Measurements from ENCODE around the gene CDK18.

The CDK18 gene

GRCh38 chr1:205579711-205580110, 75.2 kb downstream of the CDK18 start:
- Histone ChIP-seq H3K27ac (replicated peaks) (no peak overlapping the region), H3K27me3 (ENCODE audit: insufficient read depth, poor library complexity, severe bottlenecking) (peaks cover 13% of the 10 kb centered on the region), H3K4me3 (replicated peaks; ENCODE audit: insufficient read depth, low read length) (no peak overlapping the region)
- no peak for DNase-seq (ENCODE audit: low read depth in 1 of 2, low spot score in 1 of 2)
- TF ChIP-seq POLR2AphosphoS5 (IDR thresholded peaks at IDR 0.05; ENCODE audit: low read depth) (no peak), SPI1 (IDR thresholded peaks at IDR 0.05; ENCODE audit: borderline replicate concordance, low read depth) (no peak), GABPA (IDR thresholded peaks at IDR 0.05; ENCODE audit: low read depth) (no peak), CTCF (IDR thresholded peaks at IDR 0.05; ENCODE audit: insufficient read depth, low read length) (no peak), REST (IDR thresholded peaks at IDR 0.05; ENCODE audit: insufficient replicate concordance, low read depth) (no peak)

- DNase-seq (ENCODE audit: low read depth in 1 of 2, low spot score in 1 of 2), result no peak
- no peak for TF ChIP-seq REST (IDR thresholded peaks at IDR 0.05; ENCODE audit: insufficient replicate concordance, low read depth)
- no peak for TF ChIP-seq SPI1 (IDR thresholded peaks at IDR 0.05; ENCODE audit: borderline replicate concordance, low read depth)
- no peak for TF ChIP-seq GABPA (IDR thresholded peaks at IDR 0.05; ENCODE audit: low read depth)
- TF ChIP-seq CTCF (IDR thresholded peaks at IDR 0.05; ENCODE audit: insufficient read depth, low read length), result no peak
- TF ChIP-seq POLR2AphosphoS5 (IDR thresholded peaks at IDR 0.05; ENCODE audit: low read depth), result no peak
- H3K27me3 ChIP-seq (ENCODE audit: insufficient read depth, poor library complexity, severe bottlenecking), result peaks cover 13% of the 10 kb centered on the region
- H3K4me3 ChIP-seq (replicated peaks; ENCODE audit: insufficient read depth, low read length), result no peak overlapping the region
- H3K27ac ChIP-seq (replicated peaks), result no peak overlapping the region
These were observed 75.9 kb downstream of the CDK18 start for GRCh38 chr1:205580140-205580922.

GRCh38 chr1:205580923-205581180, 76.4 kb downstream of the CDK18 start:
- no peak for DNase-seq (ENCODE audit: low read depth in 1 of 2, low spot score in 1 of 2)
- no peak overlapping the region for H3K27ac ChIP-seq (replicated peaks)
- peaks cover 13% of the 10 kb centered on the region for H3K27me3 ChIP-seq (ENCODE audit: insufficient read depth, poor library complexity, severe bottlenecking)
- TF ChIP-seq POLR2AphosphoS5 (IDR thresholded peaks at IDR 0.05; ENCODE audit: low read depth), result no peak
- no peak for TF ChIP-seq SPI1 (IDR thresholded peaks at IDR 0.05; ENCODE audit: borderline replicate concordance, low read depth)
- TF ChIP-seq REST (IDR thresholded peaks at IDR 0.05; ENCODE audit: insufficient replicate concordance, low read depth), result no peak
- TF ChIP-seq GABPA (IDR thresholded peaks at IDR 0.05; ENCODE audit: low read depth), result no peak
- no peak for TF ChIP-seq CTCF (IDR thresholded peaks at IDR 0.05; ENCODE audit: insufficient read depth, low read length)
- H3K4me3 ChIP-seq (replicated peaks; ENCODE audit: insufficient read depth, low read length), result no peak overlapping the region
